Measurements from ENCODE around the gene OPCML. TPM values are rescaled to one million over a fixed set of nuclear protein-coding genes. Genes with fewer than 3 reads are reported as not detected.

The OPCML gene
- total RNA-seq, 1 experiment from 2014 or later: not detected

DNA sequence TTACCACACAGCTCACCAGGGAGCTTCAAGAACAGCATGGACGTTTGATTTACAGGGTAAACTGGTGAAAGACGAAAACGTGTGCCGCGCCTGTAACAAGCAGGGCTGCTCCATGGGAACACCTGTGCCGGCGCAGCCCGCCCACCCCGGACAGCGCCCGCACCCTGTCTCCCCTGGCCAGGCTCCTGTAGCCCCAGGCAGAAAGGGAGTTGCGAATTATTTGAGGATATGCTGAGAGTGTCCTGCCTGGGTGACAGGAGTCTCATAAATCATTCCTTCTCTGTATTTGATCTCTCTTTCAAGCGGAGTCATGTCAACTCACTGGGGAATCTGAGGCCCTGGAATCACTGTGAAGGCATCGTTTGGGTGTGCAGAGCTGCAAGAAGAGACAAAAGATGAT, 804.3 kb downstream of the OPCML start:
- H3K36me3 Mint-ChIP-seq (ENCODE audit: insufficient read depth, unreplicated experiment): no peaks in the 10 kb centered on the region
- H3K4me3 Mint-ChIP-seq (ENCODE audit: unreplicated experiment): no peak overlapping the region
- no peaks in the 10 kb centered on the region for H3K36me3 ChIP-seq (ENCODE audit: control insufficient read depth, insufficient read depth, low read length)
- H3K4me1 ChIP-seq: no peaks in the 10 kb centered on the region
- intact Hi-C loops (cut with micrococcal nuclease; ENCODE audit: unreplicated experiment): no loop called here
- no TSS peak for BruUV-seq (replicated peaks)
- H3K4me1 Mint-ChIP-seq (ENCODE audit: low read depth, unreplicated experiment): no peaks in the 10 kb centered on the region
- no peaks in the 10 kb centered on the region for H3K27me3 Mint-ChIP-seq (ENCODE audit: insufficient read depth, unreplicated experiment)
- H3K4me3 ChIP-seq (ENCODE audit: low read depth, low read length): no peak overlapping the region
- no peak for DNase-seq
- 0 out of 2 replicates have a peak, but pooled peaks cover 4% of the 10 kb centered on the region for H3K9me3 ChIP-seq
- TF ChIP-seq, protein P1, sequence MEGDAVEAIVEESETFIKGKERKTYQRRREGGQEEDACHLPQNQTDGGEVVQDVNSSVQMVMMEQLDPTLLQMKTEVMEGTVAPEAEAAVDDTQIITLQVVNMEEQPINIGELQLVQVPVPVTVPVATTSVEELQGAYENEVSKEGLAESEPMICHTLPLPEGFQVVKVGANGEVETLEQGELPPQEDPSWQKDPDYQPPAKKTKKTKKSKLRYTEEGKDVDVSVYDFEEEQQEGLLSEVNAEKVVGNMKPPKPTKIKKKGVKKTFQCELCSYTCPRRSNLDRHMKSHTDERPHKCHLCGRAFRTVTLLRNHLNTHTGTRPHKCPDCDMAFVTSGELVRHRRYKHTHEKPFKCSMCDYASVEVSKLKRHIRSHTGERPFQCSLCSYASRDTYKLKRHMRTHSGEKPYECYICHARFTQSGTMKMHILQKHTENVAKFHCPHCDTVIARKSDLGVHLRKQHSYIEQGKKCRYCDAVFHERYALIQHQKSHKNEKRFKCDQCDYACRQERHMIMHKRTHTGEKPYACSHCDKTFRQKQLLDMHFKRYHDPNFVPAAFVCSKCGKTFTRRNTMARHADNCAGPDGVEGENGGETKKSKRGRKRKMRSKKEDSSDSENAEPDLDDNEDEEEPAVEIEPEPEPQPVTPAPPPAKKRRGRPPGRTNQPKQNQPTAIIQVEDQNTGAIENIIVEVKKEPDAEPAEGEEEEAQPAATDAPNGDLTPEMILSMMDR (IDR thresholded peaks at IDR 0.05; ENCODE audit: insufficient read depth in 1 of 2, low read depth in 1 of 2, low read length in 1 of 2, severe bottlenecking in 1 of 2, unreplicated experiment in 1 of 2): no peak
- no peaks in the 10 kb centered on the region for H3K27me3 ChIP-seq (replicated peaks; ENCODE audit: control insufficient read depth, insufficient read depth, low read length)
- CTCF ChIA-PET: no interaction called here
- POLR2A ChIA-PET: no interaction called here
- no peak overlapping the region for H3K27ac Mint-ChIP-seq (ENCODE audit: unreplicated experiment)
- peaks cover 23% of the 10 kb centered on the region for H3K9me3 Mint-ChIP-seq (ENCODE audit: unreplicated experiment)

DNA sequence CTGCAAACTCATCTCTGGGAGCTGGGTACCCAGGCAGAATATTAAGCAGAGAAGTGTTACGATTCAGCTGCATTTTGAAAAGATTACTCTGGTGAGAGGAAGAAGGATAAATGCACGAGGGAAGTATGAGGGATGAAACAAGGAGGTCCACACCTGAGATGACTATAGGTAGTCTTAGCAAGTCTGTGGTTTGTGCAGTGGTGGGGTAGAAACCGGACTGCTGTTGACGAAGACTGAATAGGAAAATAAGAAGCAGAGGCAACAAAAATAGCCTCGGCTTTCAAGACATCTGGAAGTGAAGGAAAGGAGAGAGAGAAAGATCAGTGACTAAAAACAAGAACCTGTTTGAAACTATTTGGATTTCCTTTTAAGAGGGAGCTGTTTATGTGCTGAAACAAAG, 810.8 kb downstream of the OPCML start:
- H3K9me3 Mint-ChIP-seq (ENCODE audit: unreplicated experiment): peaks cover 13% of the 10 kb centered on the region
- H3K27ac Mint-ChIP-seq (ENCODE audit: unreplicated experiment): no peak overlapping the region
- Histone ChIP-seq H3K4me1 (no peaks in the 10 kb centered on the region), H3K4me3 (ENCODE audit: low read depth, low read length) (no peak overlapping the region), H3K9me3 (peaks cover 9% of the 10 kb centered on the region; the same call in 1 of the 2 replicates), H3K36me3 (ENCODE audit: control insufficient read depth, insufficient read depth, low read length) (no peaks in the 10 kb centered on the region), H3K27me3 (replicated peaks; ENCODE audit: control insufficient read depth, insufficient read depth, low read length) (no peaks in the 10 kb centered on the region)
- intact Hi-C loops (cut with micrococcal nuclease; ENCODE audit: unreplicated experiment): no loop called here
- no TSS peak for BruUV-seq (replicated peaks)
- H3K36me3 Mint-ChIP-seq (ENCODE audit: insufficient read depth, unreplicated experiment): no peaks in the 10 kb centered on the region
- CTCF ChIA-PET: no interaction called here
- DNase-seq: no peak
- no peak overlapping the region for H3K4me3 Mint-ChIP-seq (ENCODE audit: unreplicated experiment)
- TF ChIP-seq, protein P1 (IDR thresholded peaks at IDR 0.05; ENCODE audit: insufficient read depth in 1 of 2, low read depth in 1 of 2, low read length in 1 of 2, severe bottlenecking in 1 of 2, unreplicated experiment in 1 of 2): no peak
- H3K27me3 Mint-ChIP-seq (ENCODE audit: insufficient read depth, unreplicated experiment): peaks cover 4% of the 10 kb centered on the region
- POLR2A ChIA-PET: no interaction called here
- H3K4me1 Mint-ChIP-seq (ENCODE audit: low read depth, unreplicated experiment): no peaks in the 10 kb centered on the region

DNA sequence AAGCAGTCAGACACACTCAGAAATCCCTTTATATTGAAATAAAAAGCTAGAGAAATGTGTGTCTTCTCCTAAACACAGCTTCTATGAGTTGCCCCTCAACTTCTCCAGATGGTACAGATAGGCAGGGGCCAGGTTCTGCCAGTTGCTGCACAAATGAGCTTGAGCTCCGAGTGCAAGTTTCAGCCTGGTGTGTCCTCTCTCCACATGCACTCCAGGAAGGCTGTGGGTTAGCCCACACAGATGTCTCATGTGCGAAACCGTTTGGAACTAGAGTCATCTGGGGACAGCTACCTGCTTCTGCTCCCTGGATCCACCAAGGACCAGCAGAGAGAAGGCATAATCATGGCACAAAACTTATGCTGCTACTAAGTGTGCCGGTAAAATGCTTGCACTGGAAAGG, 812.6 kb downstream of the OPCML start:
- DNase-seq: no peak
- TF ChIP-seq, protein P1 (IDR thresholded peaks at IDR 0.05; ENCODE audit: insufficient read depth in 1 of 2, low read depth in 1 of 2, low read length in 1 of 2, severe bottlenecking in 1 of 2, unreplicated experiment in 1 of 2): no peak
- no peaks in the 10 kb centered on the region for H3K27me3 ChIP-seq (replicated peaks; ENCODE audit: control insufficient read depth, insufficient read depth, low read length)
- ChIA-PET CTCF (no interaction called here), POLR2A (no interaction called here)
- no TSS peak for BruUV-seq (replicated peaks)
- no peaks in the 10 kb centered on the region for H3K4me1 ChIP-seq
- Mint-ChIP-seq H3K9me3 (ENCODE audit: unreplicated experiment) (no peaks in the 10 kb centered on the region), H3K36me3 (ENCODE audit: insufficient read depth, unreplicated experiment) (no peaks in the 10 kb centered on the region), H3K27ac (ENCODE audit: unreplicated experiment) (no peak overlapping the region), H3K4me1 (ENCODE audit: low read depth, unreplicated experiment) (no peaks in the 10 kb centered on the region), H3K27me3 (ENCODE audit: insufficient read depth, unreplicated experiment) (peaks cover 4% of the 10 kb centered on the region), H3K4me3 (ENCODE audit: unreplicated experiment) (no peak overlapping the region)
- intact Hi-C loops (cut with micrococcal nuclease; ENCODE audit: unreplicated experiment): no loop called here
- H3K9me3 ChIP-seq: peaks cover 4% of the 10 kb centered on the region; the same call in 1 of the 2 replicates
- no peaks in the 10 kb centered on the region for H3K36me3 ChIP-seq (ENCODE audit: control insufficient read depth, insufficient read depth, low read length)
- no peak overlapping the region for H3K4me3 ChIP-seq (ENCODE audit: low read depth, low read length)
